GM19351 (cell line): ENCODE results near the gene ALDH1A2.
"Not testable (repeated sequence)": the region's sequence is repeated elsewhere in the genome, so short reads cannot be mapped to it uniquely, and the experiment has no call there.

Experiments used
- ATAC-seq: cut with Tn5 transposase; IDR thresholded peaks from one replicate; pipeline ENCODE4 v1.9.1; 2021; ENCODE audit warnings: mild to moderate bottlenecking, moderate library complexity; ENCODE audit not compliant: unreplicated experiment

Gene ALDH1A2

GRCh38 chr15:58002338-58003126 is 63.0 kb downstream of the ALDH1A2 start:
- no peak for ATAC-seq

GRCh38 chr15:57999699-58000098 is 65.8 kb downstream of the ALDH1A2 start:
- ATAC-seq = not testable (repeated sequence)

GRCh38 chr15:57996561-57996960 is 69.0 kb downstream of the ALDH1A2 start:
- ATAC-seq = no peak

DNA sequence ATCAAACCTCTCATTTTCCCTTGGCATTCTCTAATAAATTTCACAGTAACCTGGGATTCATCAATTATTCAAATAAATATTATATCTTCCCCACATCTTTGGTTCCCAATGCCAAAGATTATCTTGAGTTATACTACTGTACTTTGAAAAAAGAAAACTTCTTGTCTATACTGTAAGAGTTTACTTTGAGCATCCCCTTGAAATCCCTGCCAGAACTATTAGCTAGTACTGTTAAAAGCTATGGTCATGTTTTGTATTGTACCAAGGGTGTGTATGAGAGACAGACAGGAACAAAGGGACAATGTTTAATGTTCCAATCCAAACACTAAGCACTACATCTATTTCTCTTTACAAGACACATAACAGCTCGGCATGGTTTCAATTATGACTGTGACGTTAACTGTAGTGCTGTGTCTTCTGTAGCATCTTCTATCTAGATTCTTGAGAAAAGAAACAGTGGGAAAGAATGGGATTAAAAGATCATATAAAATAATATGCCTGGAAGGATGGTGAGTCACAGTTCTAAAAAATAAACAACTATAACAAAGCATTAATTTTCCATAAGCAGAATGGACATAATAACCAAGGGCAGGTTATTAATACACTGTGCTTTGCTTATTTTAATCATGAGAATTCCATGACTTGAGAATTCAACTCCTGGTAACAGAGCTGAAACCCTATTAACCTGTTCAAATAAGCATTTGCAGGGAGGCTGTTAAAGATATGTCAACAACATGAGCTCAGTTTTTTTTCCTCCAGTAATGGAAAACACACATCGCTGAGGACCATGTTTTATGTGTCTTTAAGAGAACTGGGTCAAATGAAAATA is 71.1 kb downstream of the ALDH1A2 start:
- ATAC-seq = no peak

GRCh38 chr15:57993409-57994145 is 71.9 kb downstream of the ALDH1A2 start:
- ATAC-seq = no peak

DNA sequence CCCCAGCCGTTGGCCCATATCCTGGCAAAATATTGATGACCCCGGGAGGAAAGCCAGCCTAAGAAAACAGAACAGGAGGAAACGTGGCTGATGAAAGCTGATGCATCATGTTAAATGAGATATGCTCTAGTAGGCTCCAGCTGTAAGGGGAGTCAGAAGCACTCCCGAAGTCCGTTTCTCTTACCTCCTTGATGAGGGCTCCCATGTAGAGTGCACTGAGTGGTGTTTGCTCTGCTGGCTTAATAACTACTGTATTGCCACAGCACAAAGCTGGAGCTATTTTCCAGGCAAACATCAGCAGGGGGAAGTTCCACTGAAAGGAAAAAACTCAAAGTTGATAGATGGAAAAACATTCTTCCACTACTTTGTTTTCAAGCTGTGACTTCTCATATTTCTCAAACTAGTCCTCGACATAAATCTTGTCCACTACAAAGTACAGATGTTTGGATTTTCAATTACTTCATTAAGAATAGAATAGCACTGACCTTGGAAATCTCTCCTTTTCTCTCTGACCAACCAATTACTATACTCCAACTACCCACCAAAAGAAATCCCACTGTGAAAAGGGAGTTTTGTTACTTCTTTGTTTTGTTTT is 72.7 kb downstream of the ALDH1A2 start:
- no peak for ATAC-seq

DNA sequence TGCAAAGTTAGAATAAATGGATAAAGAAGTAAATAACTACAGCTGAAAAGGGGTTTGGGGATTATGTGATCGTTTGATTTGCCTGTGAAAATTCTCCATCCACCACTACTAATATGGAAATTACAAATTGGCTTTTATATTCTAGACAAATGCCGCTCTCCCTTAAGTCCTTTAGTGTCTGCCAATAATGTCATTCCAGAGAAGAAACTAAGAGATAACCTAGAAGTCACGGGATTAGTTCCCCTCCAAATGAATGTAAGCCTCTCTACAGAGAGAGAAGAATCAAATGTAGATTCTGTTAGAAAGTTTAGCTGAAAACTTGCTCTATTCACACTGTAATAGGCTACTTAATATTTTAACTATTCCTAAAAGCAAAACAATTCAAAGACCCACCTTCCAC is 92.0 kb downstream of the ALDH1A2 start:
- ATAC-seq = no peak

GRCh38 chr15:57972864-57973263 is 92.6 kb downstream of the ALDH1A2 start:
- ATAC-seq = no peak

- no peak for ATAC-seq
These were observed 95.5 kb downstream of the ALDH1A2 start for GRCh38 chr15:57969996-57970395.

DNA sequence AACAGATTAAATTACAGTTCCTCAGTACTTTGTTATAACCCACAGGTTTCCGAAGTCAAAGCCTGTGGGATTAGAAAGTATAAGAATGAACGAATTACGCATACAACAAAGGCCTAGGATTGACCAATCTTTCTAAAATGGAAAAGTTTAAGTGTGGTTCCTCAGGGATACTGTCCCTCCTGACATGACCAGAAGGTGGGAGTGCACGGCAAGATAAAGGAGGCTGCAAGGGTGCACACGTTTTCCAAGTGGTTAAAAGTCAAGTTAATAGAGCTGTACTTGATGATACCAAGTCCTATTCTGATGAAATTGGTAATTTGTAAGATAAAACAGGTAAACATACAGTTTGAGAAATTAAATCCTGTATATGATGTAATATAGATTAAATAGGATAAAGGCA is 96.2 kb downstream of the ALDH1A2 start:
- ATAC-seq = no peak

DNA sequence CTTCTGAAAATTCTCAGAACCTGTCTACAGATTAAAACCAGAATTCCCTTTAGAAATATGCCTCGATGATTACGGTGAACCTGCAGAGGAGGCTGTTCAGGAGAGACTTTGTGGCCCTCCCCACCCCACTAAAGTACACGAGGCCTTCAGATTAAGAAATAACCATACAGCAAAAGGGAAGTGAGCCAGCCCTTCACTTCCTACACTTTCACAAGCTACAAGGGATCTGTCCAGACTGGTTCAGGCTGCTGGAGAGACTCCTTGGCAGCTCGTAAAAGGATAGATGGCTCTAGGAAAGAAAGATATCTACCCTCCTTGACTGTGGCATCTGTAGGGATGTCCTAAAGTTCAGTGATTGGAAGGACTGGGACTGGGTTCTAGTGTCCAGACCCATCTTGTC is 102.6 kb downstream of the ALDH1A2 start:
- no peak for ATAC-seq

- ATAC-seq = no peak
These were observed 103.6 kb downstream of the ALDH1A2 start for GRCh38 chr15:57961919-57962318.

GRCh38 chr15:57957113-57957512 is 108.4 kb downstream of the ALDH1A2 start:
- no peak for ATAC-seq

DNA sequence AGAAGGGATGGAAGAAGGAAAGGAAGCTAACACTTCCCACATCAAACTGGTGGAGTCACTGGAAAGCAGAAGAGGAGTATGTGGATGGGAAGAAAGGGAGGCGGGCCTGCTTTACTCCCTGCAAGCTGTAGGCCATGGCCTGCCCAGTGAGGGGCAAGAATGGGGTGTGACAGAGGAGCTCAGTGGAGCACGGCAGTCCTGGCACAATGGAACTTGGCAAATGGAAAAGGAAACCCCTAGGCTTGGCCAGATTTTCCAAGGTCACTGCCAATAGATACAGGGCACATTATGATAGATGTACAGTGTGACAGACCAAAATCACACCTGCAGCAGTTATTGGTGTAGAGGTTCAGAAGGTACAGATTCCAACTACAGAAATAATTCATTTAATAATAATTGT is 111.6 kb downstream of the ALDH1A2 start:
- no peak for ATAC-seq

GRCh38 chr15:57951328-57951932 is 114.1 kb downstream of the ALDH1A2 start:
- no peak for ATAC-seq

- no peak for ATAC-seq
These were observed 115.0 kb downstream of the ALDH1A2 start for GRCh38 chr15:57950381-57950946.

GRCh38 chr15:57949374-57949943 is 116.1 kb downstream of the ALDH1A2 start:
- ATAC-seq = no peak

- ATAC-seq = no peak
These were observed 116.9 kb downstream of the ALDH1A2 start for GRCh38 chr15:57948351-57949289.

GRCh38 chr15:57947781-57948180 is 117.7 kb downstream of the ALDH1A2 start:
- ATAC-seq = no peak
